ENCODE results near the gene SIPA1. TPM values are rescaled to one million over a fixed set of nuclear protein-coding genes. Genes with fewer than 3 reads are reported as not detected.

Gene SIPA1
- total RNA-seq, 1 experiment from 2014 or later, result 65.4 TPM

DNA sequence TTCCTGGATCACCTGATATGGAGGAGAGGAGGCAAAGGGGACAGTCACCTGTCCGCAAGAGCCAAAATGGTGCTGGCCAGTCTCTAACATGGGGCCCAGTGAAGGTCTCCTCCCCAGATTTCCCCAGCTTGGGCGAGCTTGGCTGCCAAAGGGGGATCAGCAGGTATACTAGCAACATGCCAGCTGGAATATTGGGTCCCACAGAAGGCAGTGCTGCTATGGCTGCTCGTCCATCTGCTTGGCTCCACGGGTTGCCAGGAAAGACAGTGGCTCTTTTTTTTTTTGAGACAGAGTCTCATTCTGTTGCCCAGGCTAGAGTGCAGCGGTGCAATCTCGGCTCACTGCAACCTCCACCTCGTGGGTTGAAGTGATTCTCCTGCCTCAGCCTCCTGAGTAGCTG, 61.4 kb downstream of the SIPA1 start:
- H3K27ac Mint-ChIP-seq, result no peak overlapping the region
- H3K27me3 Mint-ChIP-seq (ENCODE audit: low read depth), result peaks cover 14% of the 10 kb centered on the region
- H3K4me1 Mint-ChIP-seq, result no peaks in the 10 kb centered on the region
- ATAC-seq (no peak), DNase-seq (ENCODE audit: low spot score) (no peak)
- CTCF ChIA-PET, result no interaction called here
- no peaks in the 10 kb centered on the region for H3K36me3 Mint-ChIP-seq
- peaks cover 17% of the 10 kb centered on the region for H3K9me3 Mint-ChIP-seq
- no peak for TF ChIP-seq ZNF416 (CRISPR knock-in tag; IDR thresholded peaks at IDR 0.05)
- no peak overlapping the region for H3K4me3 Mint-ChIP-seq
- POLR2A ChIA-PET, result no interaction called here

DNA sequence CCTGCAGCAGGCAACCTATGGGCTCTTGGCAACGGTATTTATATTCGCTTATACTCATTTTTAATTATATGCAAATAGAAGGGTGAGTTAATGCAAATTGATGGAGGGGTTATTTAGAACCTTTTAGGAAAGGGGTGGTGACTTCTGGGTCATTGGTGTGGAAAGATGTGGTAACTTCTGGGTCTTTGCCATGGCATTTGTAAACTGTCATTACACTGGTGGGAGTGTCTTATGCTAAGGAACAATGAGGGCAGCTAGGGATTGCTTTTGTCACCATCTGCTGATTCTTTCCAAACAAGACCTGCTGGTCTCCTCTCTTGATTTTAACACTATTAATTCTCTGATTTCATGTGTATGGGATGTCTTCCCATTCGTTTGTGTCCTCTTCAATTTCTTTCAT, 62.5 kb downstream of the SIPA1 start:
- Mint-ChIP-seq H3K27ac (no peak overlapping the region), H3K9me3 (peaks cover 17% of the 10 kb centered on the region), H3K4me3 (no peak overlapping the region), H3K4me1 (no peaks in the 10 kb centered on the region), H3K36me3 (no peaks in the 10 kb centered on the region), H3K27me3 (ENCODE audit: low read depth) (peaks cover 14% of the 10 kb centered on the region)
- DNase-seq (ENCODE audit: low spot score), result no peak
- ATAC-seq, result no peak
- TF ChIP-seq, protein P1, sequence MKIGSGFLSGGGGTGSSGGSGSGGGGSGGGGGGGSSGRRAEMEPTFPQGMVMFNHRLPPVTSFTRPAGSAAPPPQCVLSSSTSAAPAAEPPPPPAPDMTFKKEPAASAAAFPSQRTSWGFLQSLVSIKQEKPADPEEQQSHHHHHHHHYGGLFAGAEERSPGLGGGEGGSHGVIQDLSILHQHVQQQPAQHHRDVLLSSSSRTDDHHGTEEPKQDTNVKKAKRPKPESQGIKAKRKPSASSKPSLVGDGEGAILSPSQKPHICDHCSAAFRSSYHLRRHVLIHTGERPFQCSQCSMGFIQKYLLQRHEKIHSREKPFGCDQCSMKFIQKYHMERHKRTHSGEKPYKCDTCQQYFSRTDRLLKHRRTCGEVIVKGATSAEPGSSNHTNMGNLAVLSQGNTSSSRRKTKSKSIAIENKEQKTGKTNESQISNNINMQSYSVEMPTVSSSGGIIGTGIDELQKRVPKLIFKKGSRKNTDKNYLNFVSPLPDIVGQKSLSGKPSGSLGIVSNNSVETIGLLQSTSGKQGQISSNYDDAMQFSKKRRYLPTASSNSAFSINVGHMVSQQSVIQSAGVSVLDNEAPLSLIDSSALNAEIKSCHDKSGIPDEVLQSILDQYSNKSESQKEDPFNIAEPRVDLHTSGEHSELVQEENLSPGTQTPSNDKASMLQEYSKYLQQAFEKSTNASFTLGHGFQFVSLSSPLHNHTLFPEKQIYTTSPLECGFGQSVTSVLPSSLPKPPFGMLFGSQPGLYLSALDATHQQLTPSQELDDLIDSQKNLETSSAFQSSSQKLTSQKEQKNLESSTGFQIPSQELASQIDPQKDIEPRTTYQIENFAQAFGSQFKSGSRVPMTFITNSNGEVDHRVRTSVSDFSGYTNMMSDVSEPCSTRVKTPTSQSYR (CRISPR knock-in tag; IDR thresholded peaks at IDR 0.05), result no peak
- TF ChIP-seq ZNF121 (CRISPR knock-in tag; IDR thresholded peaks at IDR 0.05), result no peak
- no peak for TF ChIP-seq TEAD4 (CRISPR knock-in tag; IDR thresholded peaks at IDR 0.05)
- TF ChIP-seq, protein P2, sequence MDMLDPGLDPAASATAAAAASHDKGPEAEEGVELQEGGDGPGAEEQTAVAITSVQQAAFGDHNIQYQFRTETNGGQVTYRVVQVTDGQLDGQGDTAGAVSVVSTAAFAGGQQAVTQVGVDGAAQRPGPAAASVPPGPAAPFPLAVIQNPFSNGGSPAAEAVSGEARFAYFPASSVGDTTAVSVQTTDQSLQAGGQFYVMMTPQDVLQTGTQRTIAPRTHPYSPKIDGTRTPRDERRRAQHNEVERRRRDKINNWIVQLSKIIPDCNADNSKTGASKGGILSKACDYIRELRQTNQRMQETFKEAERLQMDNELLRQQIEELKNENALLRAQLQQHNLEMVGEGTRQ (CRISPR knock-in tag; IDR thresholded peaks at IDR 0.05), result no peak
- POLR2A ChIA-PET, result no interaction called here
- CTCF ChIA-PET, result interaction anchor here (0.6 kb wide), 1 partner anchor 88 kb away, joined by 4 read pairs; no protein-coding TSS in a partner anchor

Small RNA genes within 50 kb of the gene (microRNA-seq; reads per million reads assigned to microRNA genes)
- 1.0 reads per million for gene MIR4489 (ENCODE audit: borderline number of aligned reads)
- gene MIR4690 (ENCODE audit: borderline number of aligned reads), result not detected

Other genes with a start within 250 kb of the SIPA1 start
- 28.7 to 38.1 TPM (median 31.7 TPM) in 3 replicates for gene NEAT1, start 215.3 kb upstream of the SIPA1 start, total RNA-seq (2021)
- 1,830 to 2,350 TPM (median 2,261 TPM) in 3 replicates for gene MALAT1, start 139.1 kb upstream of the SIPA1 start, total RNA-seq (2021)
- gene SCYL1, start 113.0 kb upstream of the SIPA1 start, total RNA-seq (2021), result 69.6 to 76.8 TPM (median 73.0 TPM) in 3 replicates
- gene LTBP3, start 79.7 kb upstream of the SIPA1 start, total RNA-seq (2021), result 15.9 to 23.6 TPM (median 20.7 TPM) in 3 replicates
- 54.8 to 70.9 TPM (median 55.7 TPM) in 3 replicates for gene ZNRD2, start 67.6 kb upstream of the SIPA1 start, total RNA-seq (2021)
- 13.3 to 17.5 TPM (median 16.7 TPM) in 3 replicates for gene FAM89B, start 65.6 kb upstream of the SIPA1 start, total RNA-seq (2021)
- gene EHBP1L1, start 62.0 kb upstream of the SIPA1 start, total RNA-seq (2021), result 11.8 to 13.7 TPM (median 12.6 TPM) in 3 replicates
- gene KCNK7, start 42.3 kb upstream of the SIPA1 start, total RNA-seq (2021), result 1.4 to 2.1 TPM (median 2.0 TPM) in 3 replicates
- 46.1 to 56.1 TPM (median 52.8 TPM) in 3 replicates for gene MAP3K11, start 23.9 kb upstream of the SIPA1 start, total RNA-seq (2021)
- 44.6 to 51.6 TPM (median 45.8 TPM) in 3 replicates for gene PCNX3, start 22.3 kb upstream of the SIPA1 start, total RNA-seq (2021)
- 26.3 to 35.1 TPM (median 29.0 TPM) in 3 replicates for gene RELA, start 24.8 kb downstream of the SIPA1 start, total RNA-seq (2021)
- 44.9 to 56.6 TPM (median 46.0 TPM) in 3 replicates for gene KAT5, start 74.2 kb downstream of the SIPA1 start, total RNA-seq (2021)
- gene RNASEH2C, start 82.7 kb downstream of the SIPA1 start, total RNA-seq (2021), result 42.1 to 53.0 TPM (median 52.2 TPM) in 3 replicates
- 16.5 to 17.7 TPM (median 17.2 TPM) in 3 replicates for gene AP5B1, start 142.9 kb downstream of the SIPA1 start, total RNA-seq (2021)
- 6.8 to 7.7 TPM (median 7.7 TPM) in 3 replicates for gene OVOL1, start 149.0 kb downstream of the SIPA1 start, total RNA-seq (2021)
- gene SNX32, start 195.9 kb downstream of the SIPA1 start, total RNA-seq (2021), result 2.2 to 3.4 TPM (median 2.9 TPM) in 3 replicates
- gene CFL1, start 220.1 kb downstream of the SIPA1 start, total RNA-seq (2021), result 1,014 to 1,073 TPM (median 1,031 TPM) in 3 replicates
- gene MUS81, start 222.3 kb downstream of the SIPA1 start, total RNA-seq (2021), result 44.9 to 45.9 TPM (median 45.1 TPM) in 3 replicates
- 14.2 to 17.9 TPM (median 17.8 TPM) in 3 replicates for gene EFEMP2, start 234.7 kb downstream of the SIPA1 start, total RNA-seq (2021)
- 0.18 TPM in 1 of 3 replicates, not detected in the others for gene CTSW, start 241.7 kb downstream of the SIPA1 start, total RNA-seq (2021)

Measured in WTC11 (cell line).